Measurements from ENCODE around the gene FNDC3B.
A peak's percentile ranks its signal among the peaks of the same experiment; 100 is the strongest.

Gene FNDC3B

DNA sequence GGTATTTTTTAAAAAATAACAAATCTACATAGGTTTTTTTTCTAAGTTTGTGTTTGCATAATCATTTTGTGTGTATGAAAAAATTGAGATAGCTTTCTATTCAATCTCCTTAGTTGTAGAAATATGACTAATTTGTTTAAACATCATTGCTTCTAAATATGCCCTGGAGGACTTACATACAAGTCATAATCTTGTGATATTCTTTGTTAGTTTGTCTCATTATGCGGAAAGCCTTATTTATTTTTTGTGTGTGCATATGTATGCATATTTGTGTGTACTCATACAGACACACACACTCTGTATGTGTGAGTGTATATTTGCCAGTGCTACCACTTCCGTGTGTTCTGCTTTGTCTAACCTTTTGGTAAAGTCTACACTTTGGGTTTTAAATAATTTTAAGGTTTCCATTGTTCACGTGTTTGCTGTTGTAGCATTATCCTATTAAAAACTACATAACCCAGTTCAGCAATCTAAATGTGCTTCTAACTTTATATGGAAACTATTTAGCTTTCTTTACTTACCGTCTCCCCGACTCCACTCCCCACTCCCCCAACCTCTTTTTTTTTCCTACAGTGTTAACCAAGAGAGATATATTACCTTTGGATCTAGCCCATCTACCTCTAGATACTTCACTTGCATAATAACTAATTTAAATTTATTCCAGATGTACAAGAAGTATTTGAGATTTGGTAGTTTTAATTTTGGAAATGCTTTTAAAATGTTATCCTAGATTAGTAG is 111.7 kb downstream of the FNDC3B start:
- no peak for DNase-seq (ENCODE audit: low spot score)

DNA sequence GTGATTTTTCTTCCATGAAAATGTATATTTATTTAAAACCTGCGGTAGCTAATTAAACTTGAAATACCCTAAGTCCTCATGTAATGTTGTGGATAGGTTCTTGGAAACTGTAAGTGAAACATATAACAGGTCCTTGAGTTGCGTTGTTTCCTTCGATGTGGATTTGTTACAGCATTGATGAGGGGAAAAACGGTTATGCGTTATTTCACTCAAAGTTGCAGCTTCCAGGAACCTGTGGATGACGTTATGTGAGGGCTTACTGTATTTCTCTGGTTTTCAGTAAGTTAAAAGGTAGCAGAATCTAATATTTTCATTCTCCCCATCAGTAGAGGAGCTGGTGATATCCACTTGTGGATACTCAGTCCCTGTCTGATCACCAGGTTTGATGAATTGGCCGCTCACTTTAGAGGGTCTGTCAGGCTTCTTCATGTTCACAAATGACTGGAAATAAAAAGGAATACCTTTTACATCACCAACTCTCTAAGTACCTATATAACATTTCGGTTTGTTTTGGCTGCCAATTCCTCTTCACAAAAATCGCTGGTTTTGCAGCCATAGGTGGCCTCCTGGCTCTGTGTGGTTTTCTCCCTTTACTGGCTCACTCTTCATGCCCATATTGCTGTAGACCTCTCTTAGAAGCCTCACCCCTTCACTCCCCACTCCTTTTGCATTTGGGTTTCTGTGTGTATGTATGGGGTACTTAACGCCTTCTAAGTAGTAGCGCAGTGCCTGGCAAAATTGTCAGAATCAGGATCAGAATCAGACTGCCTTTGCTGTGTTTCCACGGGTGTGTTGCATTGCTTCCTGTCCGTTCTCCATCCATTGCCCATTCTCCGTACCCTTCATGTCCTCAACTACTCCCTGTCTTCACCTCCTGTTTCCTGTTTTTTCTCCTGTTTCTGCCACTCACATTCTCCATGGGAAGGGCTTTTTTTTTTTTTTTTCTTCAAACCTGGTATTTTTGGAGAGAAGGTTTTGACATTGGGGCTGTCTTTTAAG is 112.6 kb downstream of the FNDC3B start:
- no peak for DNase-seq (ENCODE audit: low spot score)

DNA sequence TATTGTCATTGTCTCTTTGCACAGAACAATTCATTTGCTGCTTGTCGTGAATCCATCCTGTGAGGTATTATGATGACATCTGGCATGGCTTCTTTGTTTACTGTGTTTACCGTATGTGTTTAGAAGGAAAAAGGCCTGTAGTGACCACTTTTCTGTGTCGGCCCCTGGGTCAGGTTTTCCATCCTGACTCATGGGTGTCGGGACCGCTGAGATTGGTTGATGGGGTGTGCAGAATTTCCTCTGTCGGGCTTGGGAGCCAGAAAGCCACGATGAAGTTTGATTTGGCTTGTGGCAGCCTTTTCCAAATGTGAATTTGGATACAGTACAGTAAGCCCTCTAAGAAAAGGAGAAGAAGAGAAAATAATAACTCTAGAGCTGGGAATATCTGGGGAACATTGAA is 113.5 kb downstream of the FNDC3B start:
- DNase-seq (ENCODE audit: low spot score): no peak

DNA sequence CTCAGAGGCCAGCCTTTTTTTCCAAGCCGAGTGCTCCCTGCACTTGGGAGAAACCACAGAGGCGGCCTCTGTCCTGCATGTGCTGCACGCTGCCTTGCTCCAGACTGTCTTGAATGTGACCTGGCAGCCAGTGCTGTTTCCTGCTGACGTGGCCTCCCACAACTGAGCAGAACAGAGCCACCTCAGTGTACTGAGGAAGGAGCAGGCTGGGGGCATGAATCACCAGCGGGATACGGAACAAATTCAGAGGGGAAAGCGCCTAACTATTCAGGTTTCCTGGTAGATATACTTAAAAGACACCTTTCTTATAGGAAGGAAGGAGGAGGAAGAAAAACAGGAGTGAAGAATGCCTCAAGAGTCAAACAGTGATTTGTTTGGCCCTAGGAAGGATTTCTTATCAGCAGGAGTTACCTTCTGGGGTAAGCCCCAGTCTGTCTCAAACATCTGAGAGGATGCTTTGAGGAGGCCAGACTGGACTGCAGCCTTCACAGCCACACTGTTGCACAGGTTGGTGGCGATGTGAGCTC is 114.0 kb downstream of the FNDC3B start:
- peak; percentile 87 for DNase-seq (ENCODE audit: low spot score)

DNA sequence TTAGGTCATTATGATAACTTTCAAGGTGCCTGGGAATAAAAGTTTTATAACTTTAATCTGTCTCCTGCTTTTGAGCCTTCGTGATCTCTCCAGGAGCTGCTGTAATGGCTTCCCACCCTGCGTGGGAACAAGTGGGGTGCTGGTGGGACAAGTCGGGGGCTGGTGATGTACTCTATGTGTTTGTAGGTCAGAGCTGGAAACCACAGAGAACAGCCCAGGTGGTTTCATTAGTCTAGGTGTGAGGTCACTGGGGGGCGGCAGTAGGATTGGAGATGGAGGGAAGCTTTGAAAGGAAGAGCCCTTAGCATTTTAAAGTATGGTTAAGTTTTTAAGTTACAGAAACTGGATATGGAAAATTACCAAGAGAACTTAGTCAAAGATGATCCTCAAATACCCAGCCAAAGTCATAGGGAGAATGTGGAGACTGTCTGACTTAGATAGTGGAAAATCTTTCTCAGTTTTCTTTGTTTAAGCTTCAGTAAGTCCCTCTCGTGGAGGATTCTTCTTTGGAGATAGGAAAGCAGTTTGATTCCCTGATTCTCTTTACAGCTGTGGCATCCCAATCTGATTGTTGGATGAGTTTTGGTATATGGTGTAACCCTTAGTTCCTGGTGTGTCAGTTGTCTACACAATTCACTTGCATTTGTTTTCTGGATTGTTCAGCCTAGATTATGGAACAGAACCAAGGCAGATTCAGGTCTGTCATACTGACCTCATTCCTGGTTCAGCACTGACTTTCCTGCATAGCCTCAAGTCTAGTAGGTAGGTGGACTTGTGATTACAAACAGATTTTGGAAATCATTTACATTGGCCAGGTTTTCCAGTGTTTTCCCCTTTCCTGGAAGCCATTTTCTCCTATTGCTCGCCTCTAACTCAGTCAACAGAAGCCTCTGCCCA is 115.6 kb downstream of the FNDC3B start:
- no peak for DNase-seq (ENCODE audit: low spot score)

DNA sequence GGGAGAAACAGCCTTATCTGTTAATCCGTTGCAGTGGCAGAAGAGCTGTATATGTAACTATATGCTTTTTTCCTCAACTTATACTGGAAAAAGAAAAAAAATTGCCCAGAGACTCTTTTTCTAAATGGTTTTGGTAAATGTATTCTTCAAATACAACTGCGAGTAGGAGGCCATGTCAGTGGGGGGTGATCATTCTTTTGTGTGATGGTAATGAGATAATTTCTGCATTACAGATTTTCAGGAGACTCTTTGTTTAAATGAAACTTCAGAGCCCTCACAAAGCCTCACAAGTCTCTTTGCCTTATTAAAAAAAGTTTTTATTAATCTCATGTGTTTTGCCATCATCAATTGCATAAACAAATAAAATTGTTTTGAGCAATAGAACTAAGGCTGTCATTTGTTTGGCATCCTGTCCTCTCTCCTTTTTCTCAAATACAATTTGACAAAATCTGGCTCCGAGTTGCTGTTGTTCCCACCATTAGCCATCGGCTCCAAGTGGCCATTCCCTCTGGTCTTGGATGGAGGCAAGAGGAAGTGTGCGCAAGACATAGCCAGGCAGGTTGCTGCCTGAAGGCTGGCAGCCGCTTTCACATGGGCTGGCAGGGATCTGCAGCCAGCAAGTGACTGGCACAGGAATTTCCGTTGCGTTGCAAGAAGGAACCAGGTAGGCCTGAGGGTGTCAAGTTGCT is 116.7 kb downstream of the FNDC3B start:
- peak; percentile 22 for DNase-seq (ENCODE audit: low spot score)

DNA sequence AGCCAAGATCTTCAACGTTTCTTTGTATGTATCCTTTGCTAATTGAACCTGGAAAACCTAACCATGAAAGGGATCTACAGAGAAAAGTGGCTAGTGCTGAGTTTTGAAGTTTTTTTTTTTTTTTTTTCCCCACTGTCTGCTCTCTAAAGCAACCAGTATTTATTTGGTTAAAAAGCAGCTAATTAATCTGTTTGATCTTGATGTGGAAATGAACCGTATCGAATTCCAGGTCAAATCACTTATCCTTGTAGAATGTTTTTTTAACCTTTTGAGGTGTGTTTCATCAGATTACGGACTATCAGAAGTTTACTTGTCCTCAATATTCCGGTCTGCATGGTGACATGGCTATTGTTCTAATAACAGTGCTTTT is 117.2 kb downstream of the FNDC3B start:
- no peak for DNase-seq (ENCODE audit: low spot score)

DNA sequence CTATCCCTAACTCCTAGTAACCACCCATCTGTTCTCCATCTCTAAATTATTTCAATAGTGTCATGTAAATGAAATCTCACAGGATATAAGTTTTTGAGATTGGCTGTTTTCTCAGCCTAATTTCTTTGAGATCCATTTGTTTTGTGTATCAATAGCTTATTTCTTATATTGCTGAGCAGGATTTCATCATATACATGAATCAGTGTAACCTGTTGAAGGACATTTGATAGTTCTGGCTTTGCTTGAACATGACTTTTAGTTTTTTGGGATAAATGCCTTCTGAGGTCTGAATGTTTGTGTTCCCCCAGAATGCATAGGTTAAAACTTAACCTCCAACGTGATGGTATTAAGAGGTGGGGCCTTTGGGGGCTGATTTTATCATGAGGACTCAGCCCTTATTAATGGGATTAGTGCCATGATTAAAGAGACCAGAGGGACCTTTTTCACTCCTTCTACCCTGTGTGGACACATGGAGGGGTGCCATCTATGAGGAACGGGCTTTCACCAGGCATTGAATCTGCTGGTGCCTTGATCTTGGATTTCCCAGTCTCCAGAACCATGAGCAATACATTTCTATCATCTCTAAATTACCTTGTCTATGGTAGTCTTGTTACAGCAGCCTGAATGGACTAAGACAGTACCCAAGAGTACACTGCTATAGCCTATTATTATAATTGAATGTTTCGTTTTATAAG is 118.3 kb downstream of the FNDC3B start:
- DNase-seq (ENCODE audit: low spot score): no peak

DNA sequence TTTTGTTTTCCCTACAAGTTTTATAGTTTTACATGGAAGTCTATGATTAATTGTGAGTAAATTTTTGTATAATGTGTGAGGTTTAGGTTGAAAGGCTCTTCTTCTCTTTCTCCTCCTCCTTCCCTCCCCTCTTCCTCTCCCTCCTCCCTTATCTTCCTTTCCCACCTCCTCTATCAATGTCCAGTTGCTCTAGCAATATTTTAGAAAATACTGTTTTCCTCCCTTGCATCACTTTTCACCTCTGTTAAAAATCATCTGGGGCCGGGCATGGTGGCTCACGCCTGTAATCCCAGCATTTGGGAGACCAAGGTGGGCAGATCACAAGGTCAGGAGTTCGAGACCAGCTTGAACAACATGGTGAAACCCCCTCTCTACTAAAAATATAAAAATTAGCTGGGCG is 119.4 kb downstream of the FNDC3B start:
- DNase-seq (ENCODE audit: low spot score): no peak

DNA sequence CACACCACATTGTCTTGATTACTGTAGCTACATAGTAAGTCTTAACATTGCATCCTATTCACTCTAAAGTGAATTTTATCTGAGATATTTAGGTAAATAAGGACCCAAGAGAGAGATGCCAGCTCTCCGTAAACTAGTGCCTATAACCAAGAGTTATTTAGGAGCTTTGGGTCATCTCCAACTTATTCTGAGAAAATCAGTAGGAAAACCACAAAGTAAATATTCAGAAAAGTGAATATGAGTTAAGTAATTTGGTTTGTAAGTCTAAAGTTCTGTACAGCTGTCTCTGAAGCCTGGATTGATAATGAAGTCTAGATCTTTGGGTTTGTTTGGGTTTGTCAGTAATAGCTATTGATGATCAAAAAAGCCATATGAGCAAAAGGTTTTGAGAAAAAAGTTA is 120.0 kb downstream of the FNDC3B start:
- no peak for DNase-seq (ENCODE audit: low spot score)

DNA sequence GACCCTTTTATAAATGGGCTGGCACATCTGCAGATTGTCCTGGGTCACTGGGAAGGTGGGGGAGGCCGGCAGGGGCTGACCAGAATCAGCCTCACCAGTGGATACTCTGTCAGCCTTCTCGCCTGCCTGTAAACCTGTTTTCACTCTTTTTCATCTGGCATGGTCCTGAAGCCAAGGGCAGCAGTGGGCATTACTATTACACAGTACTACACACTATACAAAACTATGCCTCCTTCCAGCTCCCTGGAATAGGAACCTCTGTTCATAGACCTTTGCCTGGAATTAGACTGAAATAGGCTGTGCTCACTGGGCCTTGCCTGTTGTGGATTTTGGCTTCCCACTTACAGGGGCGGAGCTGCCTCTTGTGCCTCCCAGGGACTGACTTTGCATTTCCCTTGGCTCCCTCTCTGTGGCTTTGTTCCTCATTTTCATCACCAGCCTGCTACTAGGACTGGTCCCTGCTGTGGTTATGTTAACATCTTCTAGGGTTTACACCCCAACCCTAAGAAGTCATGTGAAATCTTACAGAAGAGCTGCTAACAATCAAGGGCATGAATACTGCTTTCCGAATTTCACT is 120.7 kb downstream of the FNDC3B start:
- DNase-seq (ENCODE audit: low spot score): peak; percentile 25

DNA sequence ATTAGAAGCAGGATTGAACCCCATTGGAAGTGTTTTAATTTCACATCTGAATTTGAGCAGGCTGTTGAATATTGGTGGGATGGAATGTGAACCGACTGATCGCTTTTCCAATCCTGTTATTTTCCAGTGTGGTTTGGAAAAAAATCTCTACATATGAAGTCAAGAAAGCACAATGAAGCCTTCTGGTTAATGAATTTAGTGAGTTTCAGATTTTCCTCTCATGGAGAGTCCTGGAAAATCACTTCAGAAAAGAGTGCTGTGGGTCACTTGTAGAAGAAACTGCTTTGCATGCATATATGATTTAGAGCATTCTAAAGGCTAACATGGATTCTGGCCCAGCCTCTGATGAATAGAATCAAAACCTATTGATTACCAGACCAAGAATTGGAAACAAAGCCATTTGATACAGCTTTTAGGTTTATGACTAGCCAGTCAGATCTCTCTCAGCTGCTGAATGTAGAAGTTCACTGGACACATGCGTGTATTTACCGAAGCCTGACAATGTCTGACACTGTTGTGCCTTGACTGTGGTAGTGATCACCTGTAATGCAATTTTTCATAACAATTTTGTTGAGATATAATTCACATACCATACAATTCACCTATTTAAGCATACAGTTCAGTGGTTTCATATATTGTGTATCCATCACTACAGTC is 121.9 kb downstream of the FNDC3B start:
- no peak for DNase-seq (ENCODE audit: low spot score)

DNA sequence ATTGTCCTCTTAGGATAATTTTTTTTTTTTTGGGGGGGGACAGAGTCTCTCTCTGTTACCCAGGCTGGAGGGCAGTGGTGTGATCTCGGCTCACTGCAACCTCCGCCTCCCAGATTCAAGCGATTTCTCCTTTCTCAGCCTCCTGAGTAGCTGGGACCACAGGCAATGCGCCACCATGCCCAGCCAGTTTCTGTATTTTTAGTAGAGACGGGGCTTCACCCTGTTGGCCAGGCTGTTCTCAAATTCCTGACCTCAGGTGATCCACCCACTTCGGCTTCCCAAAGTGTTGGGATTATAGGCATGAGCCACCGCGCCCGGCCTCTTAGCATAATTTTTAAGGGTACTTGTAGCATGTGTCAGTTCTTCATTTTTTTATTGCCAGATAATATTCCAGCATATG is 122.6 kb downstream of the FNDC3B start:
- no peak for DNase-seq (ENCODE audit: low spot score)

DNA sequence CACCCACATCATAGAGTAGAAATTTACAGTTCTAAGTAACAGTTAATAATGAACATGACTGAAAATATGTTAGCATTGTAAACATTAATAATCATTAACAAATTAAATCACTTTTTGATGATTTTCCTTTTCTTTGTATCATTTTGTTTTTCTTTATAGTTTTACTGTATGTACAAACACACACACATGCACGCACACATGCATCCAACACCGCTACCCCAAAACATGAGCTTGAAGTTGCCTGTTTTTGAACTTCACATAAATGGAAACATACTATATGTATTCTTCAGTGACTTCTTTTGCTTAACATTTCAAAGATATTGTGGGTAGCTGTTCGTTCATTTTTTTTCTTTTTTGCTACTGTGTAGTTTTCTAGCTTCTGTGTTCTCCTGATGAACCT is 123.9 kb downstream of the FNDC3B start:
- DNase-seq (ENCODE audit: low spot score): no peak

DNA sequence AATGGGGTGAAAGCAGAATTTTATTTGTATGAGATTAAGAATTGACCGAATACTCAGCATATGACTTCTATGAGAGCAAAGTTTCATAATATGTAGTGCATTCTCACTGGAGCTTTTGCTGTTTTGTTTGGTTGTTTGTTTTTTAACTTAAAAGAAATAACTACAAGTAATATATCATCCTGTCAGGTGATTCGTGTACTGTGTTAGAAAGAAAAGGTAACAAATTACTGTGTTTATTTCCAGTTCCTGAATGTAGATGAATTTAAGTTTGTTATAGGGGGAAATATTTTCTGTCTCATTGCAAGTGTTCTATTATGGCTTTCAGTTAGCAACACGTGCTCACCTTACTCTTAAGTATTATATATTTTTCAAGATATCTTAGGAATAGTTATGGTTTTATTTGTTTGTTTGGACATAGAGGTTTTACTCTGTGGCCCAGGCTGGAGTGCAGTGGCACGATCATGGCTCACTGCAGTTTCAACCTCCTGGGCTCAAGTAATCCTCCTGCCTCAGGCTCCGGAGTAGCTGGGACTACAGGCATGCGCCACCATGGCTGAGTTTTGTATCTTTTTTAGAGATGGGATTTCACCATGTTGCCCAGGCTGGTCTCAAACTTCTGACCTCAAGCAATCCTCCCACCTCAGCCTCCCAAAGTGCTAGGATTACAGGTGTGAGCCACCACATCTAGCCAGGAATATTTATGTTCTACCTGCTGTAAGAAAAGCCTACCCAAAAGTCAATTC is 125.4 kb downstream of the FNDC3B start:
- DNase-seq (ENCODE audit: low spot score): no peak

DNA sequence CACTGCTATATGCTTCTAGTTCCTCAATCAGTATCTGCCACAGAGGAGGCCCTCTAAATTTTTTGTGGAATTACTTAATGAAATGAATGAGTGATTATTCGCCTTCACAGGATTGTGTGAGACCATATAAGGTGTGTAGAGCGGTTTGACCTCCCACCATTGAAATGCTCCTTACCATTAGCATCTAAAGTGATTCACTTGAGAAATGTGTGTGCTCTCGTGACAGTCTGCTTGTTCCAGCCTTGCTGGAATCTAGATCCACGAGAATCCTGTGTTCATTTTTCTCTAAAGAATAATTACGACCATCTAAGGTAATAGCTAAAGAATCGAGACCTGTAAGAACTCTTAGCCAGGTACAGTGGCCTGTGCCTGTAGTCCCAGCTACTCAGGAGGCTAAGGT is 126.9 kb downstream of the FNDC3B start:
- DNase-seq (ENCODE audit: low spot score): no peak

DNA sequence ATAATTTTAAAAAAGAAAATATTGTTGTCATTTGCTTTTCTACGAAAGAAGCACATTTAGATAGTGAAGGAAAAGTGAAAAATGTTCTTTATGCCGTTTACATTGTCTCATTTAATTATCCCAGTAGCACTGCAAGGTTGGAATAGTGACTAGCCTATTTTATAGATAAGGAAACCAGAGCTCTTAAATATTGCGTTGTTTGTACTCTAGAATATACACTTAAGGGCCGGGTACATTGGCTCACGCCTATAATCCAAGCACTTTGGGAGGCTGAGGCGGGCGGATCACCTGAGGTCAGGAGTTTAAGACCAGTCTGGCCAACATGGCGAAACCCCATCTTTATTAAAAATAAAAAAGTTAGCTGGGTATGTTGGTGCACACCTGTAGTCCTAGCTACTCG is 127.5 kb downstream of the FNDC3B start:
- no peak for DNase-seq (ENCODE audit: low spot score)

DNA sequence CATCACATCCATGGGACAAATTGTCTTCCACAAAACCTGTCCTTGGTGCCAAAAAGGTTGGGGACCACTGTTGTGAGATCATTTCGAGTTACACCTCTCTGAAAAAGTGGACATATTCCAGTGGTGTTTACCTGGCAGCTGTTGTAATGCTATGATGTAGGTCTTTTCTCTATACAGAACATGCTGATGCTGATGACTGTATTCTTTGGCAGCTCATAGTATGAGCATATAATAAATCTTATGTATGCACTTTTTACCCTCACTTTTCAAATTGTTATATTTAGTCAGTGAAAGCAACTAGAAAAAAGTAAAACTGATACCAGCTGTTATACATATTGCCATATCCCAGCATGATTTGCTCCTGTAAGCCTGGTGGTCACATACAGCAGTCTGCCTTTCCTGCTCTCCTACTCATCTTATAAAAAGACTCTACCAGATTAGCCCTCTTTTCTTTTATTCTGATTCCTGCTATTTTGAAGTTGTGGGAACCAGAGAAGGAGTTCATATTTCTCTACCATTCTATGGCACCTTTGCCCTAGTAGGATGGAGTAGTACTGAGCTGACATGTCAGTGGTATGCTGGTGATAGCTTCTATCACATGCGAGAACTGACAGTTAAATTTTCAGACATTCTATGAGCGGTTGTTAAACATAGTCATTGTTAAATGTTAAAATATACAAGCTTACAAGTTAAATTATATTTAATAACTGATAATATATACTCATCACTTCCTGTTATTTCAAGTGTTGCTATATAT is 128.7 kb downstream of the FNDC3B start:
- DNase-seq (ENCODE audit: low spot score): no peak

Data from Ammon's horn (tissue), 1 donor.